SKM-1 treated with dmso at 0.1 percent for 144 hours (cell line): ENCODE measurements around the gene ACTN4.
"Not testable (repeated sequence)": the region's sequence is repeated elsewhere in the genome, so short reads cannot be mapped to it uniquely, and the experiment has no call there.

ENCODE experiments used
- DNase-seq: peaks from one replicate; lab custom pipeline; 2025; ENCODE audit not compliant: unreplicated experiment; lab: John Stamatoyannopoulos, UW

ACTN4 gene

GRCh38 chr19:38761884-38762389, 114.5 kb downstream of the ACTN4 start:
- DNase-seq: not testable (repeated sequence)

DNA sequence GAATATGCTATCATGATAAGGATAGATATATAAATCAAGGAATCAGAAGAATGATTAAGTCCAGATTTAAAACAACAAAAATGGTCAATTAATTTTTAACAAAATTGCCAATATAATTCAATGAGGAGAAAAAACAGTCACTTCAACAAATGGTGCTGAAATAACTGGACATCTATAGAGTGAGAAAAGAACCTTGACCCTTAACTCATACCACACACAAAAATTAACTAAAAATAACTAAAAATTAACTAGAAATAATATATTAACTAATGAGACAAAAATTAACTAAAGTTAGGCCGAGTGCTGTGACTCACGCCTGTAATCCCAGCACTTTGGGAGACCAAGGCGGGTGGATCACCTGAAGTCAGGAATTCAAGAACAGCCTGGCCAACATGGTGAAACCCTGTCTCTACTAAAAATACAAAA, 116.4 kb downstream of the ACTN4 start:
- DNase-seq: no peak

- no peak for DNase-seq
These were observed 117.8 kb downstream of the ACTN4 start for GRCh38 chr19:38765214-38765613.

GRCh38 chr19:38766276-38767047, 119.0 kb downstream of the ACTN4 start:
- DNase-seq: no peak

GRCh38 chr19:38769635-38770211, 122.3 kb downstream of the ACTN4 start:
- DNase-seq: no peak

DNA sequence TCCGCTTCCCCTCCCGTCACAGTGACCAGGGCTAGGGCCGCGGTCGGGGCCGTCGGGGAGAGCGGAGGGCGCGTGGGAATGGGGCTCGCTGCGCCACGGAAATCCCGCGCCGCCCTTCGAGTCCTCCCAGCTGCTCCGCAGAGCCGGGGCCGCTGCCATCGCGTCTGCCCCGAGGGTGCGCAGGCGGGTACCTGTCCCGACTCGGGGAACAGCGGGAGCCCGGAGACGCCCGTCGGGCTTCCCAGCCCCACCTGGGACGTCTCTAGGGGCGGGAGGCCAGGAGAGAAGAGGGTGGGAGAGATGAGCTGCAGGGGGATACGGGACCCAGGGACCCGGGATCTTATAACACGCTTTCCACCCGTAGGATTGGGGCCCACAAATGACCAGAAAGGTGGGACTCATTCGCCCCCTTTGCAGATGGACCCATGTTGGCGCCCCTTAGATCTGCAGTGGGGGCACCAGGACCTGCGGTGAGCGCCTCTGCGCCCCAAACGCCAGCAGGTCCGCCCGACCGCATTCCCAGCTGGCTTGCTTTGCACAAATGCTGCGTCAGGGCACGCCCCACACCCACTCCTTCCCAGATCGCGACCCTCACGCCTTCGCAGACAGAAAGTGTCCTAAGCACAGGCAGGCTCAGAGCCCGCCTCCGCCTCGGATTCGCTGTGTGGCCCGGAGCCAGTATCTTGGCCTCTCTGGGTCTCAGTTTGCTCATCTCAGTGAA, 122.9 kb downstream of the ACTN4 start:
- not testable (repeated sequence) for DNase-seq

DNA sequence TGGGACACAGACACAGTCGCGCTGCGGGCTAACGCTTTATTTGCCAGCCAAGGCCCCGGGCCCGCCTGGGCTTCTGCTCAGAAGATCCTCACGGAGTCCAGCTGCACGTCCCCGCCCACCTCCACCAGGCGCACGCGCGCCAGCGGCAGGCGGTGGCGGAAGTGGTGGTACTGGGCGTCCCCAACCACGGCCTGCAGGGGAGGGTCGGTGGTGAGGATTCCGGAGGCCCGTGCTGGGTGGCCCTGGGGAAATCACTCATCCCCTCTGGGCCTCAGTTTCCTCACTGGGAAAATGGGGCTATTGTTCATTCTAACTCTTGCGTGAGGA, 123.5 kb downstream of the ACTN4 start:
- DNase-seq: not testable (repeated sequence)

DNA sequence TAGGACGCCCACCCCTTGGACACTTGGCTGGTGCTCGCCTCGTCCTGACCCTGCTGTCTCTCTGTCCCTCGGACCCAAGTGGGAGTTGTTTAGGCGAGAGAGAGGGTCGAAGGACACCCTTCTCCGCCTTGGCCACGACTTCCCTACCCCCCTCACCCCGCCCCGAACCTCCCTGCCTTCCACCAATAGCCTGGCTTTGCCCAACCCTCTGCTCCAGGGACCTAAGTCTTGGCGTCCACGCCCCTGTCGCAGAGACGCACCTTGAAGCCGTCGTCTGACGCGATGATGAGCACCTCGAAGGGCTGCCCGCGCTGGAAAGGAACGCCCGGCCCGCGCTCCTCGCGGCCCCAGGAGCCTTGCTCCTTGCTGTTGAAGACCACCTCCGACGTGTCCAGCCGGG, 124.1 kb downstream of the ACTN4 start:
- DNase-seq: not testable (repeated sequence)

DNA sequence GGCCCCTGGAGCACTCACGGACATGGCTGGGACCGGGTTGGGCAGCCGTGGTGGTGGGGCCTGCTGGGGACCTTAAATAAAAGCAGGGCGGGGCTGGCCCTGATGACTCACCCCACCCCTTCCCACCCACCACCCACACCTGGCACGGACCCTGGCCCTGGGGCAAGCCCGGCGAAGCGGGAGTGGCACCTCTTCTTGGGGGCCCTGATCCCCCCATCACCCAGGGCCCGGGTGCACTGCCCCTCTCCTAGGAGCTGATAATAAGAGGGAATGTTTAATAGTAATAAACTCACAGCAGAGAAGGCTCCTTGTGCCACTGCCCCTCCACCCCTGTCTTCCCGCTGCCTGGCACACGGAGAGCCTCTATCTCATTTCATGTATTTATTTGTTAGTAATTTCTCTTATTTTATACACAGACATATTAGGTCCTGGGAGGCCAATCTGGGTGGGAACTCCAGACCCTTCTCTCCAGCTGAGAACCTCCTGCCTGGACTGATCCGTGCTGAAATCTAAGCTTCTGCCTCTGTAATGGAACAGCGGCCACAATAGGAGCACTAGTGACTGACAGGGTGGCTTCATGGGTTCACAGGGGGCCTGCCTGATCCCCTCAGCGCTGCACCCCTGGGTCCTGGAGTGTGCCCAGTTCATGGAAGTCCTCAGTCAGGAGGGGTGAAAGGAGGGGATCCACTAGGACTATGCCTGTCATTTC, 126.2 kb downstream of the ACTN4 start, which contains the start of gene LGALS7:
Gene LGALS7, minus strand, starts transcription at position 49 of the 709 bp plus-strand sequence. Its CDS starts 25 bp downstream, at position 24.
- DNase-seq: no peak

DNA sequence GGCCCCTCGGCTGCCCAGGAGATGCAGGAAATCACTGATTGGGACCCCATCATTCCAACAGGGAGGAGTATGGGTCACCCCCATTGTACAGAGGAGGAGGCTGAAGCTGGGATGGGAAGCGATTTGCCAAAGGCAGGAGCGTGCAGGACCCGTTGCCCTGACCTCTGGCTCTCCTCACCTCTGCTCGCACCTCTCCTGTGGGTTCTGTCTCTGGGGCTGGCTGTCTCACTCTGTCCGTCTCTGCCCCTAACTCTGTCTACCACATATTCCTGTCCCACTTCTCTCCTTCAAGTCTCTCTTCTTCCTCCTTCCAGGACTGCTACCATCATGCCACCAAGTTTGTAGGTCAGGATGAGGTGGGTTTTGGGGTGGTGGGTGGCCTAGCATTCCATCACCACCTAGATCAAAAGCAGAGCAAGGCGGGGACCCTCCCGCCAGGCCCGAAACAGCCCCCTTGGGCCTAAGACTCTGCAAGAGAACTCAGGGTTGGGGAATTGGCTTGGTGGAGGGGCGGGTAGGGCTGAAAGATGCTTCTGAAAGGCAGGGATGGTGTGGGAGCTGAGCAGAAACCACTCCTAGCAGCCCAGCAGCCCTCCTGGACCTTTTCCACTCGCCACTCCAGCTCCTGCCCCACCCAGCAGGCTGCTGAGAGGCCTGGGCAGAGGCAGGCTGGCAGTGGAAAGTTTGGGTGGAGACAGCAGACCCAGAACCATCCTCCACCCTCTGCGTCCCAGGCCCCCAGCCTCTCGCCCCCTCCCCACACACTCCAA, 126.9 kb downstream of the ACTN4 start:
- DNase-seq: no peak

DNA sequence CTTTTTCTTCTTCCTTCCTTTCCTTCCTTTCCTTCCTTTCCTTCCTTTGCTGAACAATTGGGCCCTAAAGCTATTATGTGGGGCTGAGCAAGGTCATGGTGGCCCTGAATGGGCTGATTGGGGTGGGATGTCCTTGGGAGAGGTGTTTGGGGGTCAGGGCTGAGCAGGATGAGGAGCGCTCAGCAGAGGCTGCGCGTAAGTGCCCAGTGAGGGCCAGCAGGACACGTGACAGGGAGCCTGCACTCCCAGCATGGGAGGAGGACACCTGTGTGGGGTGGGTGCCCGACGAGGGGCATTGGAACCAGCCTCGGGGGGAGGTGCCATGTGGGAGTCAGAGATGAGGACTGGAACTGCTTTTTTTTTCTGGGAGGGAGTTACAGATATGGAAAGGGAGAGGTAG, 131.3 kb downstream of the ACTN4 start:
- DNase-seq: no peak

DNA sequence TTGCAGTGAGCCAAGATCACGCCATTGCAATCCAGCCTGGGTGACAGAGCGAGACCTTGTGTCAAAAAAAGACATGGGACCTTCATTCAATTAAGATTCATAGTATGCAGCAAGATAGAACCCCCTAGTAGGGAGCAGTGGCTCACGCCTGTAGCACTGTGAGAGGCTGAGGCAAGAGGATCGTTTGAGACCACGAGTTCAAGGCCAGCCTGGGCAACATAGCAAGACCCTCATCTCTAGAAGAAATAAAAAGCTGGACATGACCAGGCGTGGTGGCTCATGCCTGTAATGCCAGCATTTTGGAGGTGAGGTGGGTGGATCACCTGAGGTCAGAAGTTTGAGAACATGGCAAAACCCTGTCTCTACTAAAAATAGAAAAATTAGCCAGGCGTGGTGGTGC, 133.0 kb downstream of the ACTN4 start:
- no peak for DNase-seq

DNA sequence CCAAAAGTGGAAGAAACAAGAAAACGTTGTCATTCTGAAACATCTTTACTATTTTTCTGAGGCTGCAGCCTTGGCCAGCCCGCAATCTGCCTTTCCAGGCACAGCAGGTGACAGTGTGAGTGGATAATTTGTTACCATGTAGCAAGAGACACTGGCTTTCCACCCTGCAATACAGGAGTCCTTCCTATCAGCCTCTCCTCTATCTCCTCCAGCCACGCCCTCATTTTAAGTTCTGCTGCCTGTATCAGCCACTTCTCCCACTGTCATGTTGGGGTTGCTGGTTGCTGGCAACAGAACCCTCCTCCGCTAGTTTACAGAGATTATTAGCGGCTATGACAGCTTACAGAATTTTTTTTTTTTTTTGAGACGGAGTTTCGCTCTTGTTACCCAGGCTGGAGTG, 133.6 kb downstream of the ACTN4 start:
- no peak for DNase-seq
